Gastrocnemius medialis (tissue), 4 donors: ENCODE results near the gene KCNIP4.

Experiments
- CTCF ChIP-seq, 5 experiments: fragments of 450-650 bp in 3 of 5; fragments of 200-600 bp in 2 of 5; sonication (generic) in 2 of 5; IDR thresholded peaks in 4 of 5; conservative IDR thresholded peaks in 1 of 5; 1 replicate in 4 of 5; 2 replicates in 1 of 5; pipeline ENCODE4 v1.5.1; 2016 to 2019; ENCODE audit warnings: antibody characterized with exemption in 5 of 5, mild to moderate bottlenecking in 3 of 5, moderate library complexity in 3 of 5
- POLR2A ChIP-seq, 2 donors: fragments of 450-650 bp; IDR thresholded peaks; one replicate each; pipeline ENCODE4 v1.6.1; 2017; ENCODE audit warnings: antibody characterized with exemption in 2 of 2, mild to moderate bottlenecking in 2 of 2, moderate library complexity in 2 of 2

GRCh38 chr4:21716531-21716930 lies 232.0 kb downstream of the KCNIP4 start:
- TF ChIP-seq CTCF (IDR thresholded peaks at IDR 0.05 in 4 of 5, conservative IDR thresholded peaks at IDR 0.05 in 1 of 5) (no peak), POLR2A (IDR thresholded peaks at IDR 0.05) (no peak)
